Epithelial cell of esophagus (primary cell): ENCODE measurements around the gene ASCC3.

Source experiments
- DNase-seq: peaks from one replicate; pipeline ENCODE4 v3.0.0; 2010; ENCODE audit warnings: low read depth
- H3K4me3 ChIP-seq: 2 replicates; pipeline ENCODE4 v1.5.1; 2011; ENCODE audit warnings: mild to moderate bottlenecking, low read length, control low read depth
- CTCF ChIP-seq: IDR thresholded peaks from 2 replicates; pipeline ENCODE4 v1.5.1; 2011; ENCODE audit warnings: low read depth, mild to moderate bottlenecking, low read length, control low read depth, inconsistent platforms; ENCODE audit not compliant: insufficient read depth; ENCODE audit errors: missing control alignments

ASCC3 gene

GRCh38 chr6:100568255-100568654 lies 312.9 kb downstream of the ASCC3 start:
- no peak for DNase-seq
- no peak for TF ChIP-seq CTCF
- no peak overlapping the region for H3K4me3 ChIP-seq

GRCh38 chr6:100566563-100566962 lies 314.6 kb downstream of the ASCC3 start:
- DNase-seq: no peak
- TF ChIP-seq CTCF: no peak
- H3K4me3 ChIP-seq: no peak overlapping the region

GRCh38 chr6:100565439-100566104 lies 315.6 kb downstream of the ASCC3 start:
- H3K4me3 ChIP-seq: no peak overlapping the region
- DNase-seq: no peak
- TF ChIP-seq CTCF: no peak

- H3K4me3 ChIP-seq: no peak overlapping the region
- TF ChIP-seq CTCF: no peak
- DNase-seq: no peak
These were observed 321.3 kb downstream of the ASCC3 start for GRCh38 chr6:100559859-100560258.

GRCh38 chr6:100554228-100554627 lies 326.9 kb downstream of the ASCC3 start:
- H3K4me3 ChIP-seq: no peak overlapping the region
- DNase-seq: peak; percentile 17
- TF ChIP-seq CTCF: no peak

- no peak for DNase-seq
- no peak for TF ChIP-seq CTCF
- no peak overlapping the region for H3K4me3 ChIP-seq
These were observed 327.9 kb downstream of the ASCC3 start for GRCh38 chr6:100553243-100553642.
